Stimulated activated CD8-positive, alpha-beta memory T cell treated with anti-CD3 and anti-CD28 coated beads, Interleukin-7, amount 100 ng/mL, for 4 hours (primary cell): Measurements from ENCODE around the gene CLEC5A.
"Not testable (repeated sequence)": the region's sequence is repeated elsewhere in the genome, so short reads cannot be mapped to it uniquely, and the experiment has no call there.

Source experiments
- DNase-seq, 2 donors: peaks; one replicate each; pipeline ENCODE4 v3.0.0-alpha.2; 2020; ENCODE audit warnings: low read depth in 2 of 2

The CLEC5A gene

GRCh38 chr7:141949021-141949420 lies 2.2 kb upstream of the CLEC5A start:
- no peak for DNase-seq

- no peak for DNase-seq
Observed at GRCh38 chr7:141945356-141945755, 1.4 kb downstream of the CLEC5A start.

- no peak for DNase-seq
Observed at GRCh38 chr7:141944811-141945210, 2.0 kb downstream of the CLEC5A start.

GRCh38 chr7:141943846-141944245 lies 2.9 kb downstream of the CLEC5A start:
- DNase-seq = no peak

- no peak for DNase-seq
Observed at GRCh38 chr7:141941075-141941474, 5.7 kb downstream of the CLEC5A start.

GRCh38 chr7:141930211-141930610 lies 16.6 kb downstream of the CLEC5A start:
- no peak for DNase-seq

- DNase-seq = no peak
Observed at GRCh38 chr7:141928845-141929195, 18.0 kb downstream of the CLEC5A start.

GRCh38 chr7:141928146-141928844 lies 18.5 kb downstream of the CLEC5A start:
- no peak for DNase-seq

GRCh38 chr7:141920281-141920680 lies 26.5 kb downstream of the CLEC5A start:
- no peak for DNase-seq

- no peak for DNase-seq
Observed at GRCh38 chr7:141916099-141916498, 30.7 kb downstream of the CLEC5A start, which contains the start of gene OR9A4. Gene OR9A4 (plus strand): TSS chr7:141916399. CDS start chr7:141918876, 2,477 bp downstream.

GRCh38 chr7:141915565-141915964 lies 31.2 kb downstream of the CLEC5A start:
- no peak for DNase-seq

- no peak for DNase-seq
Observed at GRCh38 chr7:141911391-141911790, 35.4 kb downstream of the CLEC5A start.

- no peak for DNase-seq
Observed at GRCh38 chr7:141906285-141906684, 40.5 kb downstream of the CLEC5A start.

GRCh38 chr7:141899366-141899765 lies 47.4 kb downstream of the CLEC5A start:
- DNase-seq = not testable (repeated sequence)

GRCh38 chr7:141891336-141891735 lies 55.4 kb downstream of the CLEC5A start:
- no peak for DNase-seq

- DNase-seq = no peak
Observed at GRCh38 chr7:141889321-141889720, 57.5 kb downstream of the CLEC5A start.

GRCh38 chr7:141884539-141885225 lies 62.1 kb downstream of the CLEC5A start:
- DNase-seq = no peak

GRCh38 chr7:141880960-141881359 lies 65.8 kb downstream of the CLEC5A start:
- DNase-seq = no peak

GRCh38 chr7:141877365-141877764 lies 69.4 kb downstream of the CLEC5A start:
- no peak for DNase-seq
